Fibroblast of mammary gland (primary cell): ENCODE results near the gene AP1S2.

ENCODE experiments used
- DNase-seq: peaks from one replicate; pipeline ENCODE4 v3.0.0-alpha.2; 2010; ENCODE audit warnings: low read depth
- H3K4me3 ChIP-seq: 2 replicates; pipeline ENCODE4 v1.5.1; 2011; ENCODE audit warnings: low read depth, mild to moderate bottlenecking, low read length, moderate library complexity; ENCODE audit not compliant: control insufficient read depth
- TF ChIP-seq, protein P1 (sequence below): conservative IDR thresholded peaks from 2 replicates; pipeline ENCODE4 v1.5.1; 2011; ENCODE audit warnings: low read depth, low read length, inconsistent platforms; ENCODE audit not compliant: control insufficient read depth, insufficient read depth

The AP1S2 gene

DNA sequence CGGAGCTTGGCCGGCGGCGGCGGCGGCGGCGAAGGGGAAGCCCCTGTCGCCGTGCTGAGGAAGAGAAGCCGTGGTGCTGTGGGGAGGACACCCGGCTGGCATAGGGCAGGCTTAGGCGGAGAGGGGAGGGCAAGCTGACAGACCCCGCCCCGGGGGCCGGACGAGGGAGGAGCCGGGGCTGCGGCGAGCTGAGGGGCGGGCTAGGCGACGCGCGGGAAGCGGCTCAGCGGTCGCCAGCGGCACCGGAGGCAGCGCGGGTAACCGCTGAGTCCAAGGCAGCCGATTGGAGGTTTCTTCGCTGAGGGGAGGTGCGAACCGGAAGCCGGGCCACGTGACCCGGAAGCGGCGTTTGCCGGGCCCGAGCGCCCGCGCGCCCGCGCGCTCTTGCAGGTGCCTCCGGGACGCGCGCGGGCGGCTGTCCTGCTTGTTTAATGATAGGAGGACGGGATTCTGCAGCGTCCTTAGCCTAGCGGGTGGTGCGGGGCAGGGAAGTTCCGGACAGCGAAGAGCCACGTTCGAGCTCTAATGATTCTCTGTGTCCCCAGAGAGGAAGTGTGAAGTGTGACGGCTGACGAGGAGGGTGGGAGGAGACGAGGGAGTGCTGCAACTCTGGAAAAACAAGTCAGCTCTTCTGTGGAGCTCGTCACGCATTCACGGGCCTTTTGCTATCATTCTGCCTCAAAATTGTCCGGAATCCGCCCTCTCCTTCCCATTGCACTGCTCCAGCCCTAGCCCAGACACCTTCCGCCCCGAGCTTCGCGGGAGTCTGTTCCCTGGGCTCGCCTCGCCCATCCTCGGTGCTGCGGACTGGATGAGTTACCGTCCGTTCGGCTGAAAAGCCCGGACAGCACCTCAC is at the start of gene AP1S2:
TSS of gene AP1S2 (minus strand) at position 102 of the 856 bp plus-strand sequence. CDS start 2,289 bp downstream, outside the sequence.
- peak; percentile 84 for DNase-seq
- TF ChIP-seq, protein P1, sequence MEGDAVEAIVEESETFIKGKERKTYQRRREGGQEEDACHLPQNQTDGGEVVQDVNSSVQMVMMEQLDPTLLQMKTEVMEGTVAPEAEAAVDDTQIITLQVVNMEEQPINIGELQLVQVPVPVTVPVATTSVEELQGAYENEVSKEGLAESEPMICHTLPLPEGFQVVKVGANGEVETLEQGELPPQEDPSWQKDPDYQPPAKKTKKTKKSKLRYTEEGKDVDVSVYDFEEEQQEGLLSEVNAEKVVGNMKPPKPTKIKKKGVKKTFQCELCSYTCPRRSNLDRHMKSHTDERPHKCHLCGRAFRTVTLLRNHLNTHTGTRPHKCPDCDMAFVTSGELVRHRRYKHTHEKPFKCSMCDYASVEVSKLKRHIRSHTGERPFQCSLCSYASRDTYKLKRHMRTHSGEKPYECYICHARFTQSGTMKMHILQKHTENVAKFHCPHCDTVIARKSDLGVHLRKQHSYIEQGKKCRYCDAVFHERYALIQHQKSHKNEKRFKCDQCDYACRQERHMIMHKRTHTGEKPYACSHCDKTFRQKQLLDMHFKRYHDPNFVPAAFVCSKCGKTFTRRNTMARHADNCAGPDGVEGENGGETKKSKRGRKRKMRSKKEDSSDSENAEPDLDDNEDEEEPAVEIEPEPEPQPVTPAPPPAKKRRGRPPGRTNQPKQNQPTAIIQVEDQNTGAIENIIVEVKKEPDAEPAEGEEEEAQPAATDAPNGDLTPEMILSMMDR = no peak
- H3K4me3 ChIP-seq = peak within 1 kb of the TSS; percentile 63

DNA sequence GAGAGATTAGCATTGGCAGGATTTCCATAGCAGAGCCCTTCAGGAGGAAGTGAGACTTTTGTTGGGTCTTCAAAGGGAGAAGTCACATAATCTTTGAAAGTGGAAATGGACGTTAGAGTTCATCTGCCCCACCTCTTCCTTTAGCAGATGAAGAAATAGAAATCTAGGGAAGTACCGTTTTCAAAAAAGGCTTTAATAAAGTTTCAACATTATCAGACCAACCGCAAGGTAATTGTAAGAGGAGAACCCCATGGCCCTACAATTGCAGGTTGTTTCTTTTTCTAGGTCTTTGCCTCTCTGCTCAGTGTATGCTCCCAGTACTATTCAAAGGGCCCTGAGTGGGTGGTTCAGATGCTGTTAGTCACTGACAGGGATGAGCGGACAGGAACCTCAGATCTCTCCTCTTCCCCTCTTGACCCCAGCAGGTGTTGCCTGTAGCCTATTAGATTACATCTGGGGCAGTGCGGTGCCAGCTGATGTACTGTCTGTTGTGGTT is 48.6 kb upstream of the AP1S2 start:
- TF ChIP-seq, protein P1 = no peak
- no peak overlapping the region for H3K4me3 ChIP-seq

DNA sequence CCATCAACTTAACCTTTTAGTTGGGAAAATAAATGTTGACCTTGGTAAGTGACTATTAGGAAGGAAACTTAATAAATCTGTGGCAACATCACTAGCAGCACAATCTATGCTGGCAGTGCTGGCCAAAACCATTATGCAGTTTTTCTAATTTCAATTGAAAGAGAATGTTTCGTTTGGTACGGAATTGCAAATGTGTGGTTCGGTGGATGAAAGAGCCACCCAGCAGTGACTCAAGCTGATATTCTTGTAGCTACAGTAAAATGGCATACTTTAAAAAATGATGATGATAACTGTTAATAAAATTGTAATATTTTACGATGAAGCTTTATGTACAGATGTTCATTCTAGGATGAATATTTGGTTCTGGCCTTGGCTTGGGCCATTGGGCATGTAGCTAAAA is 40.7 kb upstream of the AP1S2 start:
- TF ChIP-seq, protein P1 = no peak

More for the DNA sequence above, 48.6 kb upstream of the AP1S2 start:
- DNase-seq = no peak

DNA sequence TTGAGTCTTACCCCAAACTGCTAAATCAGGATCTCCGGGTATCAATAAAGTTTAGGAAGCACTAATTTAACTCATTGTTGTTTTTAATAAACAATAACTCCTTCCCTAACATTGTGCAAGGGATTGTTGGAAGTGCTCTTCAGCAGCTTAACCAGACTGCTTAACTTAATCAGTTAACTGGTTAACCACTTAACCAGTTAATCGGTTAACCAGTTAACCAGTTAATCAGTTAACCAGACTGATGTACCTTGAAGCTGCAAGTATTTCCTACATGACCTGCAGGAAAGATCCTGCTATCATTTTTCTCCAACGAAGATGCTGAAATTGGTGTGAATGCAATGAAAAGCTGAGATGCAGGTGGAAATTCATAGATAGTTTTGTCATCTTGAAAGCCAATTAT is 40.1 kb upstream of the AP1S2 start:
- no peak for DNase-seq
- TF ChIP-seq, protein P1 = no peak
- no peak overlapping the region for H3K4me3 ChIP-seq

More for the DNA sequence above, 40.7 kb upstream of the AP1S2 start:
- H3K4me3 ChIP-seq = no peak overlapping the region
- no peak for DNase-seq

DNA sequence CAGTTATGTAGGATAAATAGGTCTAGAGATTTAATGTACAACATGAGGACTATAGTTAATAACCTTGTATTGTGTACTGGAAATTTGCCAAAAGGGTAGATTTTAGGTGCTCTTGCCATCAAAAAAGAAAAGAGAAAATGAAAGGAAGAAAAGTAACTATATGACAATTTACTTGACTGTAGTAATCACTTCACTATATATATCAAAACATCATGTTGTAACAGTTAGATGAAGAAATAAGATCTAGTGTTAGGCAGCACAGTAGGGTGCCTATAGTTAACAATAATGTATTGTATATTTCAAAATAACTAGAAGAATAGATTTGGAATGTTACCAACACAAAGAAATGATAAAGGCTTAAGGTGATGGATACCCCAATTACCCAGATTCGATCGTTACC is 35.9 kb upstream of the AP1S2 start:
- no peak for DNase-seq
- TF ChIP-seq, protein P1 = no peak

DNA sequence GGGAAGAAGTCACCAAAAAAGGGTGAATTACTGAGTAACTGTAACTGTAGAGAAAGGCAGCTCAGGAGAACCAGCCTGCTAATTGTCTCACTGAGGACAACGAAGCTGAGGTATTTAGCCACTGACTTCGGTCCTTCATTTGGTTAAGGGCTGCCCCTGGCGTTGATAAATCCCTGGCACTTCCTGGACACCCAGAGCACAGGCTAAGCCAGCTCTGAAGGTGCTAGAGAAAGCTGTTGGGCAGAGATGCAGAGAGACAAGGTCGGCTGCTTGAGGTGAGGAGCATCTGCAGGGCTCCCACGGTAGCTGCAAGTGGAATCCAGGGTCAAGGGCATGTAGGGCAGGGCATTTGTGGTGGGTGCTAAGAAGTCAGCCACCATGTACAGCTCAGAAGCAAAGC is 33.4 kb upstream of the AP1S2 start:
- H3K4me3 ChIP-seq = no peak overlapping the region
- TF ChIP-seq, protein P1 = no peak
- no peak for DNase-seq

More for the DNA sequence above, 35.9 kb upstream of the AP1S2 start:
- H3K4me3 ChIP-seq = no peak overlapping the region
